ELR (cell line): ENCODE results near the gene FAM234A.

ENCODE experiments used
- DNase-seq: peaks from one replicate; pipeline ENCODE4 v3.0.0-alpha.2; 2015; ENCODE audit warnings: low read depth

FAM234A gene

GRCh38 chr16:301235-301634 lies 66.6 kb downstream of the FAM234A start:
- no peak for DNase-seq

- no peak for DNase-seq
Measured at GRCh38 chr16:301950-302349, 67.3 kb downstream of the FAM234A start.

- DNase-seq, result no peak
Measured at GRCh38 chr16:303760-304505, 69.3 kb downstream of the FAM234A start.

GRCh38 chr16:305916-306626 lies 71.5 kb downstream of the FAM234A start:
- DNase-seq, result no peak

GRCh38 chr16:306911-307370 lies 72.3 kb downstream of the FAM234A start:
- DNase-seq, result no peak

- DNase-seq, result no peak
Measured at GRCh38 chr16:307691-308312, 73.2 kb downstream of the FAM234A start.

GRCh38 chr16:309476-309875 lies 74.9 kb downstream of the FAM234A start:
- DNase-seq, result no peak

- no peak for DNase-seq
Measured at GRCh38 chr16:311725-312124, 77.1 kb downstream of the FAM234A start.

GRCh38 chr16:314351-314750 lies 79.7 kb downstream of the FAM234A start:
- no peak for DNase-seq

- no peak for DNase-seq
Measured at GRCh38 chr16:314795-315299, 80.2 kb downstream of the FAM234A start.
